Right forelimb (tissue), 1 donor: Measurements from ENCODE around the gene CIAPIN1.
"Not testable (repeated sequence)": the region's sequence is repeated elsewhere in the genome, so short reads cannot be mapped to it uniquely, and the experiment has no call there.

Experiments
- DNase-seq: peaks from one replicate; pipeline ENCODE4 v3.0.0-alpha.2; 2018

The CIAPIN1 gene

GRCh38 chr16:57439947-57440346 is 7.2 kb downstream of the CIAPIN1 start:
- not testable (repeated sequence) for DNase-seq

- no peak for DNase-seq
These were observed 11.3 kb downstream of the CIAPIN1 start for GRCh38 chr16:57435838-57436237.

GRCh38 chr16:57434003-57434402 is 13.2 kb downstream of the CIAPIN1 start:
- no peak for DNase-seq

DNA sequence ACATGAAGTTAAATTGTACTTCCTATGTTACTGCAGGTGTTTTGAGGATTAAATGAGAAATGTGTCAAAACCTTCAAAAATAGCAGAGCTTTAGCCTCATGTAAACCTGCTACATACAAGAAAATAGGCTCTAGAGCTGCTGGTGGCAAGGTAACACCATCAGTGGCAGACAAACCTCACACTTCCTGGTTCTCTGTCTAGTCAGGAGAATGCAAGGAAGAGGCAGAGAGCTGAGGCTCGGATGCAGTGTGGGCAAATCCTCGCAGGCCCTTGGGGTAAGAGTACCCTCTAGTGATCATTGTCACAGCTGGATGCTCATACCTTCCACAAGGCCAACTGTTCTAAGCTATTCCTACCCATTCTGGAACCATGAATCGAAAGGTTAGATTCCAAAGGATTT is 14.2 kb downstream of the CIAPIN1 start:
- DNase-seq, result no peak

DNA sequence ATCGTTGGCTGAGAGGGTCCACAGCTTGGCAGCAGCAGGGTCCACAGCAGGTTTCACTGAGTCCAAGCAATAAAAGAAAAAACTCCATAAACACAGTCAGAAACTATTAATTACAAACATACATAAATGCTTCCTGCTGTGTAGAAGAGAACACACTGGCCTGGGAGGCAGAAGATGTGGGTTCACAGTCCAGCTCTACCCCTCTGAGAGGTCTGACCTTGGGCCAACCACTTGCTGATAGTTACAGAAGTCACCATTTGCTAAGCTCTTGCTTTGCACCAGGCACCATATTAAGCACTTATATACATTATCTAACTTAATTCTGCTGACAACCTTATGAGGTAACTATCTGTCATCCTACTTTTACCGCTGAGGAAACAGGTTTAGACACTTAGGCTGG is 14.7 kb downstream of the CIAPIN1 start:
- DNase-seq, result no peak

GRCh38 chr16:57430955-57431354 is 16.2 kb downstream of the CIAPIN1 start:
- DNase-seq, result no peak

DNA sequence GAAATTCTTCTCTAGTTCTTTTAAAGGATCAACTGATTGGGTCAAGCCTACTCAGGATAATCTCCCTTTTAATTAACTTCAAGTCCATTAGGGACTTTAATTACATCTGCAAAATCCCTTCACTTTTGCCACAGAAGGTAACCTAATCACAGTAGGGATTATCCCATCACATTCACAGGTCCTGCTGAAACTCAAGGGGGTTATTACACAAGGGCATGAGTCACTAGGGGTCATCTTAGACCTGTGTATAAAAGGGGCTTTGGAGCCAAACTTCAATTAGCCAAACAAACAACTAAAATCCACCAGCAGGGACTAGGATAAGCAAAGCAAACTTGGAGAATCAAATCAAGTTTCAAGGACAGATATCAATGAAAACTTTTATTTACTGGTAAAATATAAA is 19.4 kb downstream of the CIAPIN1 start:
- no peak for DNase-seq

GRCh38 chr16:57427307-57427706 is 19.9 kb downstream of the CIAPIN1 start:
- no peak for DNase-seq

GRCh38 chr16:57426356-57426755 is 20.8 kb downstream of the CIAPIN1 start:
- DNase-seq, result no peak

- no peak for DNase-seq
These were observed 22.6 kb downstream of the CIAPIN1 start for GRCh38 chr16:57424583-57424982.

DNA sequence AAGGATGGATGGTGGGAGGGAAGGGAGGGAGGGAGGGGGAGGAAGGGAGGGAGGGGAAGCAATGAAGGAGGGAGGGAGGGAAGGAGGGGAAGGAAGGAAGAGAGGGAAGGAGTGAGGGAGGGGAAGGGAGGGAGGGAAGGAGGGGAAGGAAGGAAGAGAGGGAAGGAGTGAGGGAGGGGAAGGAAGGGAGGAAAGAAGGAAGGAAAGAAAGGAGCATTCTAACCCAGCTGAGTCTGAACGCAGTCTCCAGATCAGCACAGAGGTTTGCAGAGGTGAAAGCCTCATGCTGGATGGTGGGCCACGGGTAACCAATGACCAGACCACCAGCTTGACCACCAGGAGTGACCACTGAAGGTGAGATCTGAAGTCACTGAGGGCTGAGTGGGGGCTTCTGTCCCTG is 24.0 kb downstream of the CIAPIN1 start:
- no peak for DNase-seq

DNA sequence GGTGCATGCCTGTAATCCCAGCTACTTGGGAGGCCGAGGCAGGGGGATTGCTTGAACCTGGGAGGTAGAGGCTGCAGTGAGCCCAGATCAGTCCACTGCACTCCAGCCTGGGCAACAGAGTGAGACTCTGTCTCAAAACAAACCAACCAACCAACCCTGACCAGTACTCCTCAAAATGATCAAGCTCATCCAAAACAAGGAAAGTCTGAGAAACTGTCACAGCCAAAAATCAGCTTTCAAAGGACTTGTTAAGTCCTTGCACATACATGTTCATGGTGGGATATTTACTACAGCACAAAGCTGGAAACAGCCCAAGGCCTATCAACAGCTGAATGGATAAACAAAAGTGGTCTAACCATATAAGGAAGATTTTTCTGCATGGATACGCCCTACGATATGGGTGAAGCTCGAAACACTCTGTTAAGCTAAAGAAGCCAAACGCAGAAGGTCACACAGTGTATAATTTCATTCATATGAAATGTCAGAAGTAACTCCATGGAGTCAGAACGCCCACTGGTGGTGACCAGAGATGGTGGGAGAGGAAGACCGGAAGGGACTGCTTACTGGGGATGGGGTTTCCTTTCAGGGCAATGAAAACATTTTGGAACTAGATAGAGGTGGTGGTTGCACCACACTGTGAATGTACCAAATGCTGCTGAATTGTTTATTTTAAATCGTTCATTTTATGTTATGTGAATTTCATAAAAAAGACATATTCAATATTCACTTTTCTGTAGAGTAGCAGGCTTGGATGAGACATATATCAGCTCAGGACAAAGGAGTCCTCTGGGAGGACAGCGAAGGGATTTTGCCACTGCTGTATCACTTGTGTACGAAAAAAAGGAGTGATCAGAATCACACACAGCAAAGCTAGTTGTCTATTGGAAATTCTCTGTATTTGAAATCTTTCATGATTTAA is 24.9 kb downstream of the CIAPIN1 start:
- peak; percentile 70 for DNase-seq

- DNase-seq, result no peak
These were observed 27.7 kb downstream of the CIAPIN1 start for GRCh38 chr16:57419506-57419905.

DNA sequence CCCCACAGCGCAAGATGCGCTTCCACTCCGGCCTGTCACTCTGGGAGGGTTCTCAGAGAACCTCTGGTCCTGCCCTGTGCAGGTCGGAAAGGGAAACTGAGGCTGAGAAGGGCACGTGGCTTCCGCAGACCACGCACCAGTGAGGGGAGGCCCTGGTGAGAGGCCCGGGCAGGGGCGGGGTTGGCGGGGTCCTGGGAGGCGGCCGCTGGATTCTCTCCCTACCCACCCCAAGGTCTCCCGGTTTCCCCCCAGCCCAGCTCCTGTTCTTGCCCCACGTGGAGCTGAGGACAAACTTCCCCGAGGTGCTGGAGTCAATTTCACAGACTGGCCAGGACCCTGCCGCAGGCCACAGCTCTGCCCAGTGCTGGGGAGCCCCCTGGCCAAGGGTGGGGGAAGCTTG is 31.1 kb downstream of the CIAPIN1 start:
- DNase-seq, result no peak

DNA sequence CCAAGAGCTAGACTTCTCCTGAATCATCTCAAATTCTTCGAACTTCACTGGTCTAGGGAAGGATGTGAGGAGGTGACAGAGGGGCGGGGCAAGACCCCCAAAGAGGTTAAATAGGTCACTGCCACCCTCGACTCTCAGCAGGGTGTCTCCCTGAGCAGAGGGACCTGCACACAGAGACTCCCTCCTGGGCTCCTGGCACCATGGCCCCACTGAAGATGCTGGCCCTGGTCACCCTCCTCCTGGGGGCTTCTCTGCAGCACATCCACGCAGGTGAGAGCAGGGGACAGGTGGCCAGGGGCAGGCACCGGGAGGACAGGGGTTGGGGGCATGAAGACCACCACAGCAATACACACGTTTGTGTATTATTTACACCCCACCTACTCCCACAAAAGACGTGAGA is 33.5 kb downstream of the CIAPIN1 start:
- DNase-seq, result no peak

DNA sequence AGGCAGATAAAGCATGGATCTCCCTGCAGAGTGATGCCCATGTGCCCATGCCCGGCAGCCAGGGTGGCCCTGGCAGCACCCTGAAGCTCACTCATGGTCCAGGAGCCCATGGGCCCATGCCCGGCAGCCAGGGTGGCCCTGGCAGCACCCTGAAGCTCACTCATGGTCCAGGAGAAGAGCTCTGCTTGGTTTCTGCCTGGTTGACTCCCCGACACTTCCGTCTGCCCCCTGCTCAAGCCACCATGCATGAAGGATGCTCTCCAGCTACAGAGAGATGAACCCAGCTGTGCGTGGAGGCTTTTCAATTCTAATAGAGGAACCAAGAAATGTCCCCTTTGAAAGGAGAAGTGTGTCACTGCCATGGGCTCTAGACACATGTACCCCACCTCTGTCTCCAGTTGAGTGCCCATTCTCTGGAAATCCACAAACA is 33.9 kb downstream of the CIAPIN1 start:
- no peak for DNase-seq

- no peak for DNase-seq
These were observed 34.6 kb downstream of the CIAPIN1 start for GRCh38 chr16:57412584-57412983.

- no peak for DNase-seq
These were observed 35.7 kb downstream of the CIAPIN1 start for GRCh38 chr16:57411362-57411976.

DNA sequence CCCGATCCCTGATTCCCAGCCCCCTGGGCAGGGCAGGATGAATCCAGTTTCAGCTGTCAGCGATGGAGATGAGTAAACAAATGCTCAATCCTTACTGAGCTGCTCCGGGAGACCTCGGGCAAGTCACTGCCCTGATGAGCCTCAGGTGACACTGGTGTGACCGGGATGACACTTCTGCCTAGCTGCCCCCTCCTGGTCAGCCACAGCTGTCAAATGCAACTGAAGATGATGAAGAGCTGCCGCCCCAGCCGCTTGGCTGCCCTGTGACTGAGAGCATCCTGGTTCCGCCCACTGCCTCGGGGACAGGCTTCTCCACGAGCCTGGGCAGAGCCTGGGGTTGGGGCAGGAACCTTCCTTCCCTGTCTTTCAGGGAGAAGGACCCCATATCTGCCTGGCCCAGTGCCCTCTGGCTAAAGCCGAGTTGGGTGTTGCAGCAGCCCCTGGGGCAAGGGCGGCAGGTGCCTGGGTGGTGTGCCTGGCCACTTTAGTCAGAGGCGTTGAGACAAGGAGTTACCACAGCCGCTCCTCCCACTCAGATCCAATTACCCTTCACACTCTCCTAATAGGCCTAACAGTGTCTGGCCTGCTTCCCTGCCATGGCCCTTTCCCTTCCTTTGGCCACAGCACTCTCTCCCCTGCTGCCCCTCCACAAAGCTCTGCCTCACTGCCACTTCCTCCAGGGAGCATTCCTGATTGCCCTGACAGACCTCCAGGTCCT is 37.2 kb downstream of the CIAPIN1 start:
- no peak for DNase-seq

DNA sequence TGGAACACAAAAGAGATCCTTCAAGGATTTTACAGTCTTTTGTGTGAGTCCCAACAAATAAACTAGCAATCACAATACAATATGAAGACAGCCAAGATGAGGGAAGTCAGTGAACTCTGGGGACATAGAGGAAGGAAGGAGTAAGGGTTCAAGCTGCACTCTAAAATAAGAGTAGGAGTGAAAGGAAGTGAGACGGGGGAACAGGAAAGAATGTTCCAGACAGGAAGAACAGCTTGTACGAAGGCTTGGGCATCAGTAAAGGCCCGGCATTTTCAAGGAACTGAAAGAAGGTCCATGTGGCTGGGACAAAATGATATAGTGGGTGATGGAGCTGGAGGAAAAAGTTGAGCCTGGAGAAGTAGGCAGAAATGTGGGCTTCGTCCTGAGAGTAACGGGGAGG is 38.1 kb downstream of the CIAPIN1 start:
- no peak for DNase-seq

DNA sequence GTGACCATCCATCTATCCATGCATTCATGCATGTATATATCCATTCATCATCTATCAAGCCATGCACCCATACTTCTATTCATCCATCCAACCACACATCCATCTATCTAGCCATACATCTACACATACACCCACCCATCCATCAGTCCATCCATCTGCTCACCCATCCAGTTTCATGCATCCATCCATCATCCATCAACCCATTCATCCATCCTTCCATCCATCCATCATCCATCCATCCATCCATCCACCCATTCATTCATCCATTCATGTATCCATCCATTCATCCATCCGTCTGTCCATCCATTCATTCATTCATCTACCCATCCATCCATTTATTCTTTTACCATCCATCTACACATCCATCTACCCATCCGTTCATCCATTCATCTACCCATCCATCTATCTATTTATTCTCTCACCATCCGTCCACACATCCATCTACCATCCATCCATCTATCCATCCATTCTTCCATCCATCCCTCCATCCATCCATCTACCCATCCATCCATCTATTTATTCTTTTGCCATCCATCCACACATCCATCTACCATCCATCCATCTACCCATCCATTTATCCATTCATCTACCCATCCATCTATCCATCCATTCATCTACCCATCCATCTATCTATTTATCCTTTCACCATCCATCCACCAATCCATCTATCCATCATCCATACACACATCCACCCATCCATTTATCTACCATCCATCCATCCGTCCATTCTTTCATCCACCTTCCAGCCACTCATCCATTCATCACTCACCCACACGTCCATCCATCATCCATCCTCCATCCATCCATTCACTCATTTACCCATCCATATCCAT is 39.4 kb downstream of the CIAPIN1 start:
- DNase-seq, result no peak

DNA sequence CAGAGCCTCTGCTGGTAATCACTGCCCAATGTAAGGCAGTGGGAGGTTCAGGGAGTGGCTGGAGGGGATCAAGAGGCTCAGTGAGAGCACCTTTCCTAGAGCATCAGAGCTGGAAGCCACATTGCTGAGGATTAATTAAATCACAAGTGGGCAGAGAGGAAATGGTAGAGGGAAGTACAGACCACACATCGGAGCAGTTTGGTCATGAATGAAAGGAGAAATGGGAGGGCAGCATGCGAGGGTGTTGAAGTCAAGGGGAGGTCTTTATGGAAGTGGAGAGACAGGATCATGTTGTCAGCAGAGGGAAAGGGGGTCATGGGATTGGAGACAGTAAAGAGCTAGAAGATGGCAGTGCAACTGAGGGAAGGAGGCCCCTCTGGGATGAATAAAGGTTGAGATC is 40.3 kb downstream of the CIAPIN1 start:
- DNase-seq, result no peak

GRCh38 chr16:57405097-57405496 is 42.1 kb downstream of the CIAPIN1 start:
- no peak for DNase-seq
